OCI-LY3 (cell line): ENCODE results near the gene GTPBP3.
"Not testable (repeated sequence)": the region's sequence is repeated elsewhere in the genome, so short reads cannot be mapped to it uniquely, and the experiment has no call there.

Source experiments
- H2AFZ ChIP-seq: fragments of 200-600, 300-600 bp; shearing (Covaris generic); 2 replicates; pipeline ENCODE4 v1.6.0; 2014; ENCODE audit warnings: antibody characterized with exemption, low read depth, low read length
- H3K27ac ChIP-seq: fragments of 200-600, 300-600 bp; sonication (generic); 2 replicates; pipeline ENCODE4 v1.5.1; 2014; ENCODE audit warnings: mild to moderate bottlenecking, low read length, moderate library complexity, mixed read lengths
- H3K27me3 ChIP-seq: fragments of 200-600, 300-600 bp; sonication (generic); 2 replicates; pipeline ENCODE4 v1.6.1; 2014; ENCODE audit warnings: low read depth, low read length, mixed read lengths
- H3K36me3 ChIP-seq: fragments of 200-600, 300-600 bp; sonication (generic); replicated peaks from 2 replicates; pipeline ENCODE3; 2014; ENCODE audit warnings: low read depth, low read length, mixed read lengths
- H3K4me1 ChIP-seq: fragments of 300-600, 200-600 bp; sonication (generic); 2 replicates; pipeline ENCODE4 v1.6.1; 2014; ENCODE audit warnings: low read length, mixed read lengths
- H3K4me2 ChIP-seq: fragments of 200-600, 300-600 bp; sonication (generic); 2 replicates; pipeline ENCODE4 v1.6.1; 2014; ENCODE audit warnings: low read length, mixed read lengths
- H3K4me3 ChIP-seq: fragments of 300-600, 200-600 bp; sonication (generic); 2 replicates; pipeline ENCODE4 v1.5.1; 2014; ENCODE audit warnings: antibody characterized with exemption, mild to moderate bottlenecking, low read length, moderate library complexity
- H3K79me2 ChIP-seq: fragments of 300-600, 200-600 bp; shearing (Covaris generic); 2 replicates; pipeline ENCODE4 v1.6.1; 2014; ENCODE audit warnings: mild to moderate bottlenecking, low read length, mixed read lengths
- H3K9ac ChIP-seq: fragments of 300-600, 200-600 bp; shearing (Covaris generic); 2 replicates; pipeline ENCODE4 v1.6.0; 2014; ENCODE audit warnings: mild to moderate bottlenecking, low read length, moderate library complexity
- H3K9me3 ChIP-seq: fragments of 200-600, 300-600 bp; shearing (Covaris generic); 2 replicates; pipeline ENCODE4 v1.6.1; 2014; ENCODE audit warnings: low read length, mixed read lengths; ENCODE audit not compliant: insufficient read depth
- H4K20me1 ChIP-seq: fragments of 200-600, 300-600 bp; sonication (generic); 2 replicates; pipeline ENCODE4 v1.6.1; 2016; ENCODE audit warnings: low read length, mixed read lengths; ENCODE audit not compliant: insufficient read depth
- EZH2phosphoT487 ChIP-seq: fragments of 200-600 bp; shearing (Covaris generic); IDR thresholded peaks from 2 replicates; pipeline ENCODE4 v1.6.1; 2018; ENCODE audit warnings: antibody characterized with exemption, mixed run types, low read depth
- TF ChIP-seq, protein P1 (sequence below): fragments of 200-600, 300-600 bp; sonication (generic); IDR thresholded peaks from 2 replicates; pipeline ENCODE4 v1.5.1; 2014; ENCODE audit warnings: antibody characterized with exemption, low read length, low read depth

GTPBP3 gene

DNA sequence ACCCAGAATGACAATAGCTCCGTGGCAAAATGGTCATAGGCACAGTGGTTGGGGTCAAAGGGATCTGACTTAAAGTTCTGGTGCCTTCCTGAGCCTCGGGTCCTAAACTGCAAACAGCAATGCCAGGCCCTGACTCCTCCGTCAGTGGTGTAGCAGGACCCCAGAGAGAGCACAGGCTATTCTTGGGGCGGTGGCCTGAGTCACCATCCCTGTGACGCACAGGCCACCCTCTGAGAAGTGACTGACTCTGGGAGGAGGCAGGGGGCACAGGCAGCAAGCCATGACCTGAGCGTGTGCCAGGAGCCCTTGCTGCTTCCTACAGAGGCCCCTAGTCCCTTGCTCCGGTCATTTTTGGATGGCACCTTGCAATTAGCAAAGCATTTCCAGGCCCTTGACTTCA lies 21.0 kb downstream of the GTPBP3 start:
- TF ChIP-seq EZH2phosphoT487: no peak
- TF ChIP-seq, protein P1, sequence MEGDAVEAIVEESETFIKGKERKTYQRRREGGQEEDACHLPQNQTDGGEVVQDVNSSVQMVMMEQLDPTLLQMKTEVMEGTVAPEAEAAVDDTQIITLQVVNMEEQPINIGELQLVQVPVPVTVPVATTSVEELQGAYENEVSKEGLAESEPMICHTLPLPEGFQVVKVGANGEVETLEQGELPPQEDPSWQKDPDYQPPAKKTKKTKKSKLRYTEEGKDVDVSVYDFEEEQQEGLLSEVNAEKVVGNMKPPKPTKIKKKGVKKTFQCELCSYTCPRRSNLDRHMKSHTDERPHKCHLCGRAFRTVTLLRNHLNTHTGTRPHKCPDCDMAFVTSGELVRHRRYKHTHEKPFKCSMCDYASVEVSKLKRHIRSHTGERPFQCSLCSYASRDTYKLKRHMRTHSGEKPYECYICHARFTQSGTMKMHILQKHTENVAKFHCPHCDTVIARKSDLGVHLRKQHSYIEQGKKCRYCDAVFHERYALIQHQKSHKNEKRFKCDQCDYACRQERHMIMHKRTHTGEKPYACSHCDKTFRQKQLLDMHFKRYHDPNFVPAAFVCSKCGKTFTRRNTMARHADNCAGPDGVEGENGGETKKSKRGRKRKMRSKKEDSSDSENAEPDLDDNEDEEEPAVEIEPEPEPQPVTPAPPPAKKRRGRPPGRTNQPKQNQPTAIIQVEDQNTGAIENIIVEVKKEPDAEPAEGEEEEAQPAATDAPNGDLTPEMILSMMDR: no peak
- no peak overlapping the region for H3K4me3 ChIP-seq
- H3K9ac ChIP-seq: no peak overlapping the region
- no peaks in the 10 kb centered on the region for H4K20me1 ChIP-seq
- H3K4me1 ChIP-seq: no peaks in the 10 kb centered on the region
- no peaks in the 10 kb centered on the region for H3K9me3 ChIP-seq
- no peak overlapping the region for H3K4me2 ChIP-seq
- no peak overlapping the region for H2AFZ ChIP-seq
- peaks cover 3% of the 10 kb centered on the region; the same call in 1 of the 2 replicates for H3K27me3 ChIP-seq
- no peaks in the 10 kb centered on the region for H3K79me2 ChIP-seq
- no peaks in the 10 kb centered on the region for H3K36me3 ChIP-seq
- no peak overlapping the region for H3K27ac ChIP-seq

DNA sequence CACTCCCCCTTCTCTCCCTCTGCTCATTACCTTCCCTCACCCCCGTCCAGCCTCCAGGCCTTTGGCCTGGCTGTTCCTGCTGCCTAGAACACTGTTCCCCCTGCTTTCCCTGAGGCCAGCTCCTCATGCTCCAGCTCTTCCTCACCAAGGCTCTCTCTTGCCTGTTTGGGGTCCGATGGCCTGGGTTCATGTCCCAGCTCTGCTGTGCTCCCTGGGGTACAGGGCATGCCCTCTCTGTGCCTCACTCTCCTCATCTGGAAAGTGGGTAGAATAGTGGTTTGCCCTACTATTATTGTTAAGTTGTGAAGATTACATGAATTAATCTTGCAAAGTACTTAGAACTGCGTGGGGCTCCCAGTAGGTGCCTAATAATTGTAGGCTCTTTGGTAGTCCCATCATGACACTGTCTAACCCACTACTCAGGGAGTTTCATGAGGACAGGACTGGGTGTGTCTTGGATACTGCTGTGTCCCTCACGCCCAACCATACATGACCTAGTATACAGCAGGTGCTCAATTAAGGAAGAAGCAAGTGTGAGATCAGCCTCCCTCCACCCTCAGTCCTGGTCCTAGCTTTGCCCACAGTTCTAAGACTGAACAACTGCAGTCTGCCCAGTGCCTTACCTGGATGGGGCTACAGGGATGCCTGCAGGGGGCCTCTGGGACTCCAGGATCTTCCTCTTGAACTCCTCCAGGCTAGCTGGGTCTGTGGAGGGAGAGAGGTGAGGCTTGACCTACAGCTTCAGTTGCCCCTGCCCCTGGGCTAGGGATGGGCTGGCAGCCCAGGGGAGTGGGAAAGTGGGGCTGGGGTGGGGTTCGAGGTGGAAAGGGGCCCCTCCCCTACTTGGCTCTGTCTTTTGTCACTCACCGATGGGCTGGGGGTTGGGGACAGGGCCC lies 22.8 kb downstream of the GTPBP3 start:
- no peak overlapping the region for H3K27ac ChIP-seq
- H3K9ac ChIP-seq: no peak overlapping the region
- no peaks in the 10 kb centered on the region for H3K4me1 ChIP-seq

DNA sequence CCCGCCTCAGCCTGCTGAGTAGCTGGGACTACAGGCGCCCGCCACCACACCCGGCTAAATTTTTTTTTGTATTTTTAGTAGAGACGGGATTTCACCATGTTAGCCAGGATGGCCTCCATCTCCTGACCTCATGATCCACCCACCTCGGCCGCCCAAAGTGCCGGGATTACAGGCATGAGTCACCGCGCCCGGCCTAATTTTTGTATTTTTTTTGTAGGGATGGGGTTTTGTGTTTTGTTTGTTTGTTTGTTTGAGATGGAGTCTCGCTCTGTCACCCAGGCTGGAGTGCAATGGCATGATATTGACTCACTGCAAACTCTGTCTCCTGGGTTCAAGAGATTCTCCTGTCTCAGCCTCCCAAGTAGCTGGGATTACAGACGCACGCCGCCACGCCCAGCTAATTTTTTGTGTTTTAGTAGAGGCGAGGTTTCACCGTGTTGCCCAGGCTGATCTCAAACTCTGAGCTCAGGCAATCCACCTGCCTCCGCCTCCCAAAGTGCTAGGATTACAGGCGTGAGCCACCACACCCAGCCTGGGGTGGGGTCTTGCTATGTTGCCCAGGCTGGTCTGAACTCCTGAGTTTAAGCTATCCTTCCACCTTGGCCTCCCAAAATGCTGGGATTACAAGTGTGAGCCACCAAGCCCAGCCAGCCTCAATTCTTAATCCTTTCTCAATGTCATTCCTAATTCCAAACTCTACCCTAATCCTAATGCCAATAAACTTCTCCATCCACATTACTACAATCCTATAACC lies 26.7 kb downstream of the GTPBP3 start:
- not testable (repeated sequence) for H4K20me1 ChIP-seq, H3K27ac ChIP-seq, H3K27me3 ChIP-seq

More for the DNA sequence above, 22.8 kb downstream of the GTPBP3 start:
- H3K79me2 ChIP-seq: no peaks in the 10 kb centered on the region
- no peak overlapping the region for H3K4me2 ChIP-seq
- H4K20me1 ChIP-seq: no peaks in the 10 kb centered on the region
- no peaks in the 10 kb centered on the region for H3K36me3 ChIP-seq
- no peak overlapping the region for H2AFZ ChIP-seq
- H3K4me3 ChIP-seq: no peak overlapping the region
- no peaks in the 10 kb centered on the region for H3K9me3 ChIP-seq
- peaks cover 3% of the 10 kb centered on the region; the same call in 1 of the 2 replicates for H3K27me3 ChIP-seq
- no peak for TF ChIP-seq EZH2phosphoT487
- TF ChIP-seq, protein P1: no peak

DNA sequence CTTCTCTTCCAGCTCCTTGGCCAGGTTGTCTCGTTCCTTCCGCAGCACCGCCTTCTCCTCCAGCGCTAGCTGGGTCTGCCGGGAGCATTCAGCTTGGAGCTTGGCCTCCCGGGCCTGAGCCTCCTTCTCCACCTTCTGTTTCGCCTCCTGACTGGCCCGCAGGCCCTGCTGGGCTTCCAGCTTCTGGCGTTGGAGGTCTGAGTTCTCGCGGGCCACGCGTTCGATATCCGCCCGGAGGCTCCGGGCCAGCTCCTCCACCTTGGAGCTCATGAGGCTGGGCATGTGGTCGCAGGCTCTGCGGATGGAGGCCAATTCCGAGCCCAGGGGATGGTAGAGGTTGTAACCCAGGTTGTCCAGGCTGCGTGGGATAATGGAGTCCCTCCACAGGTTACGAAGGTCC lies 28.0 kb downstream of the GTPBP3 start:
- H4K20me1 ChIP-seq: no peaks in the 10 kb centered on the region
- no peaks in the 10 kb centered on the region for H3K9me3 ChIP-seq
- TF ChIP-seq EZH2phosphoT487: no peak
- TF ChIP-seq, protein P1: no peak
- H3K27me3 ChIP-seq: peaks cover 8% of the 10 kb centered on the region
- no peaks in the 10 kb centered on the region for H3K79me2 ChIP-seq
- H3K4me3 ChIP-seq: no peak overlapping the region
- no peak overlapping the region for H3K27ac ChIP-seq
- H3K9ac ChIP-seq: no peak overlapping the region
- H3K4me2 ChIP-seq: no peak overlapping the region
- H3K36me3 ChIP-seq: no peaks in the 10 kb centered on the region
- peaks cover 9% of the 10 kb centered on the region for H3K4me1 ChIP-seq
- H2AFZ ChIP-seq: no peak overlapping the region

More for the DNA sequence above, 26.7 kb downstream of the GTPBP3 start:
- H3K36me3 ChIP-seq, H3K4me1 ChIP-seq, H3K9me3 ChIP-seq, H3K79me2 ChIP-seq, H2AFZ ChIP-seq, H3K4me3 ChIP-seq, H3K4me2 ChIP-seq, H3K9ac ChIP-seq: not testable (repeated sequence)
